ENCODE data around the gene IFNAR1. TPM values are rescaled to one million over a fixed set of nuclear protein-coding genes. Genes with fewer than 3 reads are reported as not detected.
"Not testable (repeated sequence)": the region's sequence is repeated elsewhere in the genome, so short reads cannot be mapped to it uniquely, and the experiment has no call there.

The IFNAR1 gene
- total RNA-seq, 4 donors from 2014 or later, result 12.4 to 19.3 (median 15.5) TPM

- peaks cover 0 to 36% (median 16%) of the 10 kb centered on the region in 3 donors for H3K4me1 ChIP-seq
- 15 to 20% methylated on average over 4 of the region's 4 CpGs for WGBS, 2 donors
- peak overlapping the region in 3 of 4 donors; percentile 19 to 74 (median 57) for H3K27ac ChIP-seq
- no peak overlapping the region for H3K4me3 ChIP-seq
- H3K27me3 ChIP-seq, result no peaks in the 10 kb centered on the region
- no peak for DNase-seq
- H3K9me3 ChIP-seq, result peaks cover 0 to 9% (median 7%) of the 10 kb centered on the region in 3 donors
- no peaks in the 10 kb centered on the region for H3K36me3 ChIP-seq
- TF ChIP-seq CTCF (IDR thresholded peaks at IDR 0.05) (peak; percentile 48 to 72 (median 58)), POLR2A (IDR thresholded peaks at IDR 0.05) (no peak)
- intact Hi-C loops (cut with DNase I), result no loop called here
Observed at GRCh38 chr21:33374450-33375096, 49.8 kb downstream of the IFNAR1 start.

- TF ChIP-seq POLR2A (IDR thresholded peaks at IDR 0.05), result no peak
- TF ChIP-seq CTCF (IDR thresholded peaks at IDR 0.05), result no peak
- Histone ChIP-seq H3K9me3 (peaks cover 0 to 4% (median 3%) of the 10 kb centered on the region in 3 donors), H3K36me3 (no peaks in the 10 kb centered on the region), H3K4me1 (peaks cover 2 to 42% (median 22%) of the 10 kb centered on the region in 3 donors), H3K27ac (peak overlapping the region in 3 of 4 donors; percentile 19 to 74 (median 36)), H3K4me3 (no peak overlapping the region), H3K27me3 (no peaks in the 10 kb centered on the region)
- DNase-seq, result no peak
- WGBS, 2 donors, result 66 to 74% methylated on average over 5 of the region's 5 CpGs
- intact Hi-C loops (cut with DNase I), result no loop called here
Observed at GRCh38 chr21:33375101-33375644, 50.4 kb downstream of the IFNAR1 start.

GRCh38 chr21:33377221-33377920, 52.6 kb downstream of the IFNAR1 start:
- no peak for DNase-seq
- Histone ChIP-seq H3K36me3 (no peaks in the 10 kb centered on the region), H3K4me1 (peaks cover 16 to 64% (median 42%) of the 10 kb centered on the region in 3 donors), H3K4me3 (no peak overlapping the region), H3K27ac (no peak overlapping the region), H3K9me3 (no peaks in the 10 kb centered on the region), H3K27me3 (no peaks in the 10 kb centered on the region)
- WGBS, 2 donors, result 87 to 89% methylated on average over 4 to 6 of the region's 6 CpGs
- TF ChIP-seq CTCF (IDR thresholded peaks at IDR 0.05) (no peak), POLR2A (IDR thresholded peaks at IDR 0.05) (no peak)
- intact Hi-C loops (cut with DNase I), result no loop called here

GRCh38 chr21:33378081-33378480, 53.3 kb downstream of the IFNAR1 start:
- DNase-seq, result no peak
- Histone ChIP-seq H3K27me3 (no peaks in the 10 kb centered on the region), H3K9me3 (no peaks in the 10 kb centered on the region), H3K4me3 (no peak overlapping the region), H3K4me1 (peaks cover 23 to 70% (median 50%) of the 10 kb centered on the region in 3 donors), H3K36me3 (no peaks in the 10 kb centered on the region), H3K27ac (no peak overlapping the region)
- intact Hi-C loops (cut with DNase I), result no loop called here
- TF ChIP-seq POLR2A (IDR thresholded peaks at IDR 0.05) (no peak), CTCF (IDR thresholded peaks at IDR 0.05) (no peak)
- 90 to 92% methylated on average over 4 to 9 of the region's 9 CpGs for WGBS, 2 donors

GRCh38 chr21:33379934-33380333, 55.2 kb downstream of the IFNAR1 start:
- H3K9me3 ChIP-seq; DNase-seq; H3K27me3 ChIP-seq; H3K4me3 ChIP-seq; intact Hi-C loops (cut with DNase I); H3K36me3 ChIP-seq: not testable (repeated sequence)
- Histone ChIP-seq H3K4me1 (peaks cover 23 to 69% (median 47%) of the 10 kb centered on the region in 3 donors), H3K27ac (peak overlapping the region; percentile 88 to 90 (median 90))
- 17 to 18% methylated on average over 1 of the region's 1 CpG for WGBS, 2 donors
